HCT116 (cell line): ENCODE measurements around the gene KPNA1.

Source experiments
- EZH2phosphoT487 ChIP-seq: fragments of 200-600 bp; IDR thresholded peaks from 2 replicates; pipeline ENCODE4 v1.6.1; 2018; ENCODE audit warnings: antibody characterized with exemption, borderline replicate concordance
- ZFX ChIP-seq: fragments of 450-650 bp; IDR thresholded peaks from 2 replicates; pipeline ENCODE4 v1.6.1; 2017
- TF ChIP-seq, protein P1 (sequence below), 3 experiments: fragments of 200-600 bp in 1 of 3; sonication (generic) in 1 of 3; IDR thresholded peaks in 2 of 3; conservative IDR thresholded peaks in 1 of 3; 2 replicates each; pipeline ENCODE4 v1.5.1; 2012 to 2017; ENCODE audit warnings: low read depth in 2 of 3, low read length in 2 of 3, antibody characterized with exemption in 1 of 3, borderline replicate concordance in 1 of 3, control low read depth in 1 of 3, mild to moderate bottlenecking in 1 of 3, mixed read lengths in 1 of 3, mixed run types in 1 of 3, moderate library complexity in 1 of 3; ENCODE audit not compliant: insufficient read depth in 1 of 3

DNA sequence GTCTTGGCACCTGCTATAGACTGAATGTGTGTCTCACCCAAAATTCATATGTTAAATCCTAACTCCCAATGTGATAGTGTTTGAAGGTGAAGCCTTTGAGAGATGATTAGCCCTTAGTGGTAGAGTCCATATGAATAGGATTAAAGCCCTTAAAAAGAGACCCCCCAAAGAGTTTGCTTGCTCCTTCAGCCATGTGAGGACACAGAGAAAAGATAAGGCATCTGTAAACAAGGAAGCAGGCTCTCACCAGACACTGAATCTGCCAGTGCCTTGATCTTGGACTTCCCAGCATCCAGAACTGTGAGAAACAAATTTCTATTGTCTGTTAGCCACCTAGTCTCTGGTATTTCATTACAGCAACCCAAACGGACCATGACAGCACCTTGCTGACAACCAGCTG, 16.6 kb downstream of the KPNA1 start:
- TF ChIP-seq, protein P1, sequence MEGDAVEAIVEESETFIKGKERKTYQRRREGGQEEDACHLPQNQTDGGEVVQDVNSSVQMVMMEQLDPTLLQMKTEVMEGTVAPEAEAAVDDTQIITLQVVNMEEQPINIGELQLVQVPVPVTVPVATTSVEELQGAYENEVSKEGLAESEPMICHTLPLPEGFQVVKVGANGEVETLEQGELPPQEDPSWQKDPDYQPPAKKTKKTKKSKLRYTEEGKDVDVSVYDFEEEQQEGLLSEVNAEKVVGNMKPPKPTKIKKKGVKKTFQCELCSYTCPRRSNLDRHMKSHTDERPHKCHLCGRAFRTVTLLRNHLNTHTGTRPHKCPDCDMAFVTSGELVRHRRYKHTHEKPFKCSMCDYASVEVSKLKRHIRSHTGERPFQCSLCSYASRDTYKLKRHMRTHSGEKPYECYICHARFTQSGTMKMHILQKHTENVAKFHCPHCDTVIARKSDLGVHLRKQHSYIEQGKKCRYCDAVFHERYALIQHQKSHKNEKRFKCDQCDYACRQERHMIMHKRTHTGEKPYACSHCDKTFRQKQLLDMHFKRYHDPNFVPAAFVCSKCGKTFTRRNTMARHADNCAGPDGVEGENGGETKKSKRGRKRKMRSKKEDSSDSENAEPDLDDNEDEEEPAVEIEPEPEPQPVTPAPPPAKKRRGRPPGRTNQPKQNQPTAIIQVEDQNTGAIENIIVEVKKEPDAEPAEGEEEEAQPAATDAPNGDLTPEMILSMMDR (IDR thresholded peaks at IDR 0.05 in 2 of 3, conservative IDR thresholded peaks at IDR 0.05 in 1 of 3; ENCODE audit: borderline replicate concordance in 1 of 3, insufficient read depth in 1 of 3, low read depth in 2 of 3, low read length in 2 of 3), result no peak
- TF ChIP-seq ZFX (no peak), EZH2phosphoT487 (no peak)
